ENCODE data around the gene HTT. TPM values are rescaled to one million over a fixed set of nuclear protein-coding genes. Genes with fewer than 3 reads are reported as not detected.

Gene HTT
- total RNA-seq, 3 donors from 2014 or later (not counting 1 experiment from before 2014, with no cell fraction given), result 132 to 175 (median 165) TPM

DNA sequence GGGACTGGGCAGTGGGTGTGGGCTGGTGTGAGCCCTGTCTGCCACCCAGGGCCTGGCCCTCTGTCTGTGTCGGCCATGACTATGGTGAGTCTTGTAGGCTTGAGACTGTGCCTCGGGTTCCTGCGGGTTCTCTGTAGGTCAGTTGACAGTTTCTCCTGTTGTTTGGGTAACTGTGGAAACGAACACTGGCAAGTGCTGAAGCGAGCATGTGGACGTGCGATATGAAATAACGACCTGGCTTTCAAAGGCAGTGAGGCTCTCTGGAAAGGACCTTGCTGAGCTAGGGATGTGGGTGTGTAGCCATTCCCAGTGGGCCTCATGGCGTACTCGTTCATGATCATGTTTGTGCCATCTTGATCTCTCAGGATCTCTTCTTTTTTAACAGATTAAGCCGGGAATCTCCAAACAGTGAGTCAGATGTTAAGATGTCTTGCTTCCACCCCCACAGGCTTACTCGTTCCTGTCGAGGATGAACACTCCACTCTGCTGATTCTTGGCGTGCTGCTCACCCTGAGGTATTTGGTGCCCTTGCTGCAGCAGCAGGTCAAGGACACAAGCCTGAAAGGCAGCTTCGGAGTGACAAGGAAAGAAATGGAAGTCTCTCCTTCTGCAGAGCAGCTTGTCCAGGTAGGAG, 41.3 kb downstream of the HTT start:
- Mint-ChIP-seq H3K4me1 (peaks cover 0 to 8% of the 10 kb centered on the region in 2 donors), H3K4me3 (no peak overlapping the region), H3K27ac (no peak overlapping the region), H3K9me3 (no peaks in the 10 kb centered on the region), H3K27me3 (ENCODE audit: low read depth in 2 of 2) (no peaks in the 10 kb centered on the region), H3K36me3 (peaks cover 7% of the 10 kb centered on the region)
- DNase-seq (no peak), ATAC-seq (no peak)
- Histone ChIP-seq H3K4me1 (ENCODE audit: control insufficient read depth, insufficient read depth, low read length) (no peaks in the 10 kb centered on the region), H3K27me3 (ENCODE audit: control insufficient read depth, insufficient read depth, low read length) (no peaks in the 10 kb centered on the region), H3K4me3 (ENCODE audit: low read length) (no peak overlapping the region), H3K27ac (ENCODE audit: low read length) (no peak overlapping the region), H3K36me3 (ENCODE audit: control insufficient read depth, insufficient read depth, low read length) (peaks cover 68% of the 10 kb centered on the region), H3K9me3 (ENCODE audit: control insufficient read depth, insufficient read depth, low read length) (no peaks in the 10 kb centered on the region)
- no peak for TF ChIP-seq CTCF (IDR thresholded peaks at IDR 0.05)
- 96% methylated on average over 15 of the region's 15 CpGs for WGBS (ENCODE audit: insufficient coverage)
- intact Hi-C loops (cut with micrococcal nuclease), result no loop called here

DNA sequence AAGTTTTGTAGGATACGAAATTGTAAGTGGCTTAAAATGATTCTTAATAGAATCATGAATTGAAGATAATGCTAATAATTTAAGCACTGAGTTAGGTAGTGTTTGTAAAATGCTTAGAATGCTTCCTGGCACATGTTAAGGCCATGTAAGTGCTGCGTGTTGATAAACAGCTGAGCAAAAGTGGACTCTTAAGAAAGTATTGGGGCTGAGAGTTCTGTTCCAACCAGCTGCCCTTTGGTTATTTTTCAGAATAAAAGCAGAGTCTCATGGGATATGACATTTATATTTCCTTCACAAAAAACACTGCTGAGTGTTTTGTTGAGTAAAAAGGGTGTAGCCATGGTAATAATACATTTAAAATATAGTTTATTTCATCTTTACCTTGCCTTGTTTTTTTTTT, 42.5 kb downstream of the HTT start:
- Histone ChIP-seq H3K27me3 (ENCODE audit: control insufficient read depth, insufficient read depth, low read length) (no peaks in the 10 kb centered on the region), H3K4me3 (ENCODE audit: low read length) (no peak overlapping the region), H3K27ac (ENCODE audit: low read length) (no peak overlapping the region), H3K9me3 (ENCODE audit: control insufficient read depth, insufficient read depth, low read length) (no peaks in the 10 kb centered on the region), H3K36me3 (ENCODE audit: control insufficient read depth, insufficient read depth, low read length) (peaks cover 73% of the 10 kb centered on the region), H3K4me1 (ENCODE audit: control insufficient read depth, insufficient read depth, low read length) (no peaks in the 10 kb centered on the region)
- H3K4me1 Mint-ChIP-seq, result peaks cover 0 to 9% of the 10 kb centered on the region in 2 donors
- ATAC-seq (no peak), DNase-seq (no peak)
- no peak overlapping the region for H3K27ac Mint-ChIP-seq
- H3K27me3 Mint-ChIP-seq (ENCODE audit: low read depth in 2 of 2), result no peaks in the 10 kb centered on the region
- no peak overlapping the region for H3K4me3 Mint-ChIP-seq
- peaks cover 7% of the 10 kb centered on the region for H3K36me3 Mint-ChIP-seq
- no peak for TF ChIP-seq CTCF (IDR thresholded peaks at IDR 0.05)
- 94% methylated on average over 2 of the region's 2 CpGs for WGBS (ENCODE audit: insufficient coverage)
- no peaks in the 10 kb centered on the region for H3K9me3 Mint-ChIP-seq
- intact Hi-C loops (cut with micrococcal nuclease), result no loop called here

DNA sequence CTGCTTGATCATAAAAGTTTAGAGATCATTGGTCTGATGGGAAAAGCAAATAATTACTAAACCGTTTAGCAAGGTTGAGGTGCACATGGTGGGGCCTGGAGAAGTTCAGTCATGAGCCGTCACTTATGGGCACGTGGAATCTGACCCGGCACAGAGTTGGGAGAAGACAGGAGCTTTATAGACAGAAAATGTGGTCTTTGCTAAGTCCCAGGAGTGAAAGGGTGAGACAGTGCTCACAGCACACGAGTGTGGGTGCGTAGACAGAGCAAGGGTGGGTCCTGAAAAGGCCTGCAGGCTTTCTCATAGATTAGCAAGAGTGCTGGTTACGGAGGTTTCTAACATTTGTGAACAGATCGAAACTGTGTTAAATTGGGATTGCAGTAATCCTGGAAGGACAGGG, 43.8 kb downstream of the HTT start:
- H3K4me3 Mint-ChIP-seq, result no peak overlapping the region
- 97% methylated on average over 8 of the region's 8 CpGs for WGBS (ENCODE audit: insufficient coverage)
- TF ChIP-seq CTCF (IDR thresholded peaks at IDR 0.05), result no peak
- Histone ChIP-seq H3K27ac (ENCODE audit: low read length) (no peak overlapping the region), H3K27me3 (ENCODE audit: control insufficient read depth, insufficient read depth, low read length) (no peaks in the 10 kb centered on the region), H3K36me3 (ENCODE audit: control insufficient read depth, insufficient read depth, low read length) (peaks cover 79% of the 10 kb centered on the region), H3K4me3 (ENCODE audit: low read length) (no peak overlapping the region), H3K4me1 (ENCODE audit: control insufficient read depth, insufficient read depth, low read length) (no peaks in the 10 kb centered on the region), H3K9me3 (ENCODE audit: control insufficient read depth, insufficient read depth, low read length) (no peaks in the 10 kb centered on the region)
- H3K36me3 Mint-ChIP-seq, result peaks cover 7% of the 10 kb centered on the region
- intact Hi-C loops (cut with micrococcal nuclease), result no loop called here
- no peaks in the 10 kb centered on the region for H3K9me3 Mint-ChIP-seq
- ATAC-seq, result no peak
- no peak for DNase-seq
- H3K27ac Mint-ChIP-seq, result no peak overlapping the region
- peaks cover 0 to 6% of the 10 kb centered on the region in 2 donors for H3K4me1 Mint-ChIP-seq
- no peaks in the 10 kb centered on the region for H3K27me3 Mint-ChIP-seq (ENCODE audit: low read depth in 2 of 2)

GRCh38 chr4:3119464-3119863, 45.0 kb downstream of the HTT start:
- H3K4me3 Mint-ChIP-seq, result no peak overlapping the region
- H3K4me1 Mint-ChIP-seq, result peaks cover 0 to 6% of the 10 kb centered on the region in 2 donors
- H3K9me3 Mint-ChIP-seq, result no peaks in the 10 kb centered on the region
- intact Hi-C loops (cut with micrococcal nuclease), result no loop called here
- 92% methylated on average over 2 of the region's 2 CpGs for WGBS (ENCODE audit: insufficient coverage)
- H3K27me3 Mint-ChIP-seq (ENCODE audit: low read depth in 2 of 2), result no peaks in the 10 kb centered on the region
- Histone ChIP-seq H3K4me1 (ENCODE audit: control insufficient read depth, insufficient read depth, low read length) (no peaks in the 10 kb centered on the region), H3K4me3 (ENCODE audit: low read length) (no peak overlapping the region), H3K36me3 (ENCODE audit: control insufficient read depth, insufficient read depth, low read length) (peaks cover 76% of the 10 kb centered on the region), H3K27ac (ENCODE audit: low read length) (no peak overlapping the region), H3K9me3 (ENCODE audit: control insufficient read depth, insufficient read depth, low read length) (no peaks in the 10 kb centered on the region), H3K27me3 (ENCODE audit: control insufficient read depth, insufficient read depth, low read length) (no peaks in the 10 kb centered on the region)
- ATAC-seq (no peak), DNase-seq (no peak)
- no peak for TF ChIP-seq CTCF (IDR thresholded peaks at IDR 0.05)
- H3K27ac Mint-ChIP-seq, result no peak overlapping the region
- peaks cover 7% of the 10 kb centered on the region for H3K36me3 Mint-ChIP-seq
